Measurements from ENCODE around the gene PPP1R12B. TPM values are rescaled to one million over a fixed set of nuclear protein-coding genes. Genes with fewer than 3 reads are reported as not detected.
A peak's percentile ranks its signal among the peaks of the same experiment; 100 is the strongest.
"Not testable (repeated sequence)": the region's sequence is repeated elsewhere in the genome, so short reads cannot be mapped to it uniquely, and the experiment has no call there.

PPP1R12B gene
- total RNA-seq, 1 donor from 2014 or later, result 18.5 TPM

- H3K27ac Mint-ChIP-seq (ENCODE audit: unreplicated experiment), result peak overlapping the region; percentile 46
- peaks cover 23% of the 10 kb centered on the region for H3K4me1 Mint-ChIP-seq
- no peaks in the 10 kb centered on the region for H3K9me3 Mint-ChIP-seq
- H3K4me3 Mint-ChIP-seq, result no peak overlapping the region
- H3K27me3 Mint-ChIP-seq (ENCODE audit: low read depth), result no peaks in the 10 kb centered on the region
- peaks cover 7% of the 10 kb centered on the region for H3K36me3 Mint-ChIP-seq (ENCODE audit: low read depth)
- TF ChIP-seq CTCF (conservative IDR thresholded peaks at IDR 0.05), result no peak
- DNase-seq (ENCODE audit: low read depth, low spot score), result no peak
These were observed 229.6 kb downstream of the PPP1R12B start for GRCh38 chr1:202578001-202578504.

- H3K9me3 Mint-ChIP-seq, result no peaks in the 10 kb centered on the region
- no peak for DNase-seq (ENCODE audit: low read depth, low spot score)
- H3K27me3 Mint-ChIP-seq (ENCODE audit: low read depth), result no peaks in the 10 kb centered on the region
- H3K27ac Mint-ChIP-seq (ENCODE audit: unreplicated experiment), result no peak overlapping the region
- H3K36me3 Mint-ChIP-seq (ENCODE audit: low read depth), result peaks cover 7% of the 10 kb centered on the region
- no peak for TF ChIP-seq CTCF (conservative IDR thresholded peaks at IDR 0.05)
- H3K4me3 Mint-ChIP-seq, result no peak overlapping the region
- H3K4me1 Mint-ChIP-seq, result peaks cover 23% of the 10 kb centered on the region
These were observed 230.1 kb downstream of the PPP1R12B start for GRCh38 chr1:202578565-202578964.

GRCh38 chr1:202579806-202580205 lies 231.3 kb downstream of the PPP1R12B start:
- Mint-ChIP-seq H3K4me3 (no peak overlapping the region), H3K27ac (ENCODE audit: unreplicated experiment) (no peak overlapping the region), H3K36me3 (ENCODE audit: low read depth) (peaks cover 7% of the 10 kb centered on the region), H3K9me3 (no peaks in the 10 kb centered on the region), H3K27me3 (ENCODE audit: low read depth) (no peaks in the 10 kb centered on the region), H3K4me1 (peaks cover 23% of the 10 kb centered on the region)
- no peak for DNase-seq (ENCODE audit: low read depth, low spot score)
- TF ChIP-seq CTCF (conservative IDR thresholded peaks at IDR 0.05), result no peak

GRCh38 chr1:202580619-202581018 lies 232.1 kb downstream of the PPP1R12B start:
- no peaks in the 10 kb centered on the region for H3K27me3 Mint-ChIP-seq (ENCODE audit: low read depth)
- H3K9me3 Mint-ChIP-seq, result no peaks in the 10 kb centered on the region
- H3K4me3 Mint-ChIP-seq, result no peak overlapping the region
- no peak for TF ChIP-seq CTCF (conservative IDR thresholded peaks at IDR 0.05)
- DNase-seq (ENCODE audit: low read depth, low spot score), result no peak
- peaks cover 23% of the 10 kb centered on the region for H3K4me1 Mint-ChIP-seq
- H3K27ac Mint-ChIP-seq (ENCODE audit: unreplicated experiment), result no peak overlapping the region
- H3K36me3 Mint-ChIP-seq (ENCODE audit: low read depth), result peaks cover 7% of the 10 kb centered on the region

GRCh38 chr1:202582350-202582749 lies 233.9 kb downstream of the PPP1R12B start:
- not testable (repeated sequence) for H3K36me3 Mint-ChIP-seq (ENCODE audit: low read depth); H3K9me3 Mint-ChIP-seq; DNase-seq (ENCODE audit: low read depth, low spot score); H3K27ac Mint-ChIP-seq (ENCODE audit: unreplicated experiment); H3K27me3 Mint-ChIP-seq (ENCODE audit: low read depth); H3K4me3 Mint-ChIP-seq
- peaks cover 29% of the 10 kb centered on the region for H3K4me1 Mint-ChIP-seq

- peaks cover 7% of the 10 kb centered on the region for H3K36me3 Mint-ChIP-seq (ENCODE audit: low read depth)
- H3K9me3 Mint-ChIP-seq, result no peaks in the 10 kb centered on the region
- no peak for TF ChIP-seq CTCF (conservative IDR thresholded peaks at IDR 0.05)
- no peaks in the 10 kb centered on the region for H3K27me3 Mint-ChIP-seq (ENCODE audit: low read depth)
- no peak for DNase-seq (ENCODE audit: low read depth, low spot score)
- peaks cover 30% of the 10 kb centered on the region for H3K4me1 Mint-ChIP-seq
- no peak overlapping the region for H3K4me3 Mint-ChIP-seq
- H3K27ac Mint-ChIP-seq (ENCODE audit: unreplicated experiment), result no peak overlapping the region
These were observed 236.4 kb downstream of the PPP1R12B start for GRCh38 chr1:202584707-202585589.
